ENCODE measurements around the gene TPP2.

- TF ChIP-seq CTCF (IDR thresholded peaks at IDR 0.05; ENCODE audit: low read length) (no peak), EZH2phosphoT487 (IDR thresholded peaks at IDR 0.05; ENCODE audit: low read length) (no peak), EZH2 (optimal IDR thresholded peaks at IDR 0.05; ENCODE audit: low read depth, low read length) (no peak)
Observed at GRCh38 chr13:102678339-102679107, 81.7 kb downstream of the TPP2 start.
